ENCODE results near the gene FAM228A. TPM values are rescaled to one million over a fixed set of nuclear protein-coding genes. Genes with fewer than 3 reads are reported as not detected.

The FAM228A gene
- total RNA-seq, result 0.58 and 0.77 TPM in 2 replicates

DNA sequence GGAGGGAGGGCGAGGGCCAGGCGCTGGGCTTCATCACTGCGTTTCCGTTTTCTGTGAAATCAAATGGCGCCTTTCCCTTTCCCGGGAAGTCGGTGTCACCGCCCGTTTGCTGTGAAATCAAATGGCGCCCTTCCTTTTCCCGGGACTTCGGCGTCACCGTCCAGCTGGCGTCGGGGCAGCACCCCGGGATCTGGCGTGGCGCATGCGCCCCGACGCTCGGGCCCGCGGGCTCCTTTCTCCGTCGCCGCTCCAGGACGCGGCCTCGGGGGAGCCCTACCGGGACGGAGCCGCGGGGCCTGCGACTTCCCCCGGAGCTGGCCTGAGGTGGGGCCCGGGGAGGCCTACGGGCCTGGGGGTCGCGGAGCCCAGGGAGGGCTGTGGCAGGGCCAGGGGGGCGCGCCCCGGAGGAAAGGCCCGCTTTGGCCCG, at the start of gene FAM228A:
FAM228A (plus strand) TSS at position 203 of the 427 bp plus-strand sequence. CDS start 428 bp downstream, outside the sequence.

Other genes starting within 250 kb of the FAM228A start
- gene ATAD2B, start 247.9 kb upstream of the FAM228A start, total RNA-seq, result 3.4 and 4.3 TPM in 2 replicates
- gene UBXN2A, start 234.6 kb upstream of the FAM228A start, total RNA-seq, result 9.6 and 13.5 TPM in 2 replicates
- gene MFSD2B, start 165.0 kb upstream of the FAM228A start, total RNA-seq, result 0.60 TPM in 1 of 2 replicates, not detected in the other
- gene WDCP, start 127.7 kb upstream of the FAM228A start, total RNA-seq, result 3.9 and 4.6 TPM in 2 replicates
- 4.8 and 9.5 TPM in 2 replicates for gene FKBP1B, start 125.3 kb upstream of the FAM228A start, total RNA-seq
- gene SF3B6, start 98.7 kb upstream of the FAM228A start, total RNA-seq, result 126 and 127 TPM in 2 replicates
- 51.0 and 52.5 TPM in 2 replicates for gene TP53I3, start 90.2 kb upstream of the FAM228A start, total RNA-seq
- 0.68 TPM in 1 of 2 replicates, not detected in the other for gene PFN4, start 51.7 kb upstream of the FAM228A start, total RNA-seq
- 2.8 and 12.3 TPM in 2 replicates for gene FAM228B, start 51.6 kb upstream of the FAM228A start, total RNA-seq
- 9.4 and 12.4 TPM in 2 replicates for gene ITSN2, start 185.5 kb downstream of the FAM228A start, total RNA-seq

All from pericardium fibroblast (primary cell).